HG02884 (cell line): Measurements from ENCODE around the gene RBPJL.

ENCODE experiments used
- ATAC-seq: cut with Tn5 transposase; IDR thresholded peaks from one replicate; pipeline ENCODE4 v1.9.1; 2021; ENCODE audit warnings: mild to moderate bottlenecking, moderate library complexity; ENCODE audit not compliant: unreplicated experiment

RBPJL gene

GRCh38 chr20:45316150-45317080 lies 9.8 kb downstream of the RBPJL start:
- ATAC-seq, result no peak

- ATAC-seq, result no peak
Observed at GRCh38 chr20:45317826-45318225, 11.2 kb downstream of the RBPJL start.

GRCh38 chr20:45318386-45318939 lies 11.8 kb downstream of the RBPJL start:
- no peak for ATAC-seq

- no peak for ATAC-seq
Observed at GRCh38 chr20:45318948-45319347, 12.3 kb downstream of the RBPJL start.

- ATAC-seq, result no peak
Observed at GRCh38 chr20:45320948-45321595, 14.4 kb downstream of the RBPJL start.

- ATAC-seq, result no peak
Observed at GRCh38 chr20:45322952-45323383, 16.3 kb downstream of the RBPJL start.

- ATAC-seq, result no peak
Observed at GRCh38 chr20:45323731-45324130, 17.1 kb downstream of the RBPJL start.

GRCh38 chr20:45325371-45325770 lies 18.7 kb downstream of the RBPJL start:
- ATAC-seq, result no peak

- ATAC-seq, result no peak
Observed at GRCh38 chr20:45328451-45328850, 21.8 kb downstream of the RBPJL start.

- ATAC-seq, result no peak
Observed at GRCh38 chr20:45329497-45330319, 23.1 kb downstream of the RBPJL start.

- ATAC-seq, result no peak
Observed at GRCh38 chr20:45330476-45330875, 23.8 kb downstream of the RBPJL start.

- ATAC-seq, result no peak
Observed at GRCh38 chr20:45336530-45337366, 30.1 kb downstream of the RBPJL start.

GRCh38 chr20:45337367-45338120 lies 30.9 kb downstream of the RBPJL start:
- no peak for ATAC-seq

GRCh38 chr20:45338121-45339030 lies 31.7 kb downstream of the RBPJL start:
- no peak for ATAC-seq

GRCh38 chr20:45339084-45339483 lies 32.4 kb downstream of the RBPJL start:
- ATAC-seq, result no peak

GRCh38 chr20:45339799-45340198 lies 33.2 kb downstream of the RBPJL start:
- ATAC-seq, result no peak

GRCh38 chr20:45340236-45340847 lies 33.7 kb downstream of the RBPJL start:
- no peak for ATAC-seq

- ATAC-seq, result no peak
Observed at GRCh38 chr20:45340951-45341350, 34.3 kb downstream of the RBPJL start.
